ENCODE data around the gene EPN1. TPM values are rescaled to one million over a fixed set of nuclear protein-coding genes. Genes with fewer than 3 reads are reported as not detected.

The EPN1 gene
- total RNA-seq, 1 donor from 2014 or later, result 145 TPM

GRCh38 chr19:55649268-55650125, 25.5 kb upstream of the EPN1 start:
- Histone ChIP-seq H3K4me2 (ENCODE audit: low read length) (peak overlapping the region; percentile 96), H3K27ac (ENCODE audit: low read depth, low read length) (no peak overlapping the region), H3K79me2 (ENCODE audit: insufficient read depth, low read length) (peaks cover 25% of the 10 kb centered on the region), H4K20me1 (ENCODE audit: insufficient read depth, low read length) (peaks cover 16% of the 10 kb centered on the region), H3K4me1 (ENCODE audit: insufficient read depth, low read length) (peaks cover 16% of the 10 kb centered on the region), H2AFZ (ENCODE audit: low read depth, low read length) (no peak overlapping the region), H3K4me3 (ENCODE audit: insufficient read depth, low read depth, low read length) (no peak overlapping the region), H3K9ac (ENCODE audit: low read length) (peak overlapping the region; percentile 85), H3K27me3 (ENCODE audit: insufficient read depth, low read length) (no peaks in the 10 kb centered on the region), H3K36me3 (ENCODE audit: insufficient read depth, low read length) (peaks cover 8% of the 10 kb centered on the region), H3K9me3 (ENCODE audit: insufficient read depth, low read depth, low read length) (no peaks in the 10 kb centered on the region)
- DNase-seq (ENCODE audit: low read depth) (no peak), FAIRE-seq (no peak)
- H3K36me3 Mint-ChIP-seq (ENCODE audit: low read depth, unreplicated experiment), result peaks cover 16% of the 10 kb centered on the region
- peaks cover 9% of the 10 kb centered on the region for H3K4me1 Mint-ChIP-seq (ENCODE audit: low read depth, unreplicated experiment)
- no peaks in the 10 kb centered on the region for H3K27me3 Mint-ChIP-seq (ENCODE audit: low read depth, unreplicated experiment)
- H3K4me3 Mint-ChIP-seq (ENCODE audit: unreplicated experiment), result peak overlapping the region; percentile 83
- TF ChIP-seq CTCF (IDR thresholded peaks at IDR 0.05; ENCODE audit: insufficient read depth, low read depth, low read length), result no peak
- TF ChIP-seq EZH2 (IDR thresholded peaks at IDR 0.05; ENCODE audit: insufficient read depth, low read length), result no peak
- no peaks in the 10 kb centered on the region for H3K9me3 Mint-ChIP-seq (ENCODE audit: unreplicated experiment)
- H3K27ac Mint-ChIP-seq (ENCODE audit: unreplicated experiment), result no peak overlapping the region

DNA sequence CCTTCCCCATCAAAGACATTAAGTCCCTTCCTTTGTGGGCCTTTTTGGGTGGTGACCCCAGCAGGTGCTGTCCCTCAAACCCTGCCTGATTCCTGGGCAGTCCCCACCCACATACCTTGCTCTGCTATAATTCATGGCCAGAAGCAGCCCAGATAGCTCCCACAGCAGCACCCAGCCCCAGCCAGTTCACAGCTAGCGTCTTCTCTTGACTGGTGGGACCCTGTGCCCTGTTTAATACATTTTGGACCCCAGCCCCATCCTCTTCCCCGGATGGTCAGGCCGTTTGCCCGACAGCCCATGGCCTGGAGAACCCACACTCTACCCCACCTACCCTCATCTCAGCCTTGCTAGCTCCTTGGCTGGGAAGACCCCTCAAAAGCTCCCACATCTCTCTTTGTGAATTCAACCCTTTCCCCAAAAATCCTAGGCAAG, 24.9 kb upstream of the EPN1 start:
- TF ChIP-seq CTCF (IDR thresholded peaks at IDR 0.05; ENCODE audit: insufficient read depth, low read depth, low read length), result no peak
- no peak for TF ChIP-seq EZH2 (IDR thresholded peaks at IDR 0.05; ENCODE audit: insufficient read depth, low read length)
- H3K9me3 ChIP-seq (ENCODE audit: insufficient read depth, low read depth, low read length), result no peaks in the 10 kb centered on the region
- no peak overlapping the region for H3K4me3 ChIP-seq (ENCODE audit: insufficient read depth, low read depth, low read length)
- Mint-ChIP-seq H3K36me3 (ENCODE audit: low read depth, unreplicated experiment) (peaks cover 16% of the 10 kb centered on the region), H3K9me3 (ENCODE audit: unreplicated experiment) (no peaks in the 10 kb centered on the region), H3K27me3 (ENCODE audit: low read depth, unreplicated experiment) (no peaks in the 10 kb centered on the region), H3K27ac (ENCODE audit: unreplicated experiment) (peak overlapping the region; percentile 58), H3K4me3 (ENCODE audit: unreplicated experiment) (no peak overlapping the region), H3K4me1 (ENCODE audit: low read depth, unreplicated experiment) (peaks cover 9% of the 10 kb centered on the region)
- H3K27ac ChIP-seq (ENCODE audit: low read depth, low read length), result no peak overlapping the region
- peaks cover 22% of the 10 kb centered on the region for H3K79me2 ChIP-seq (ENCODE audit: insufficient read depth, low read length)
- H3K4me2 ChIP-seq (ENCODE audit: low read length), result no peak overlapping the region
- no peak for FAIRE-seq
- DNase-seq (ENCODE audit: low read depth), result no peak
- H3K36me3 ChIP-seq (ENCODE audit: insufficient read depth, low read length), result peaks cover 5% of the 10 kb centered on the region
- no peaks in the 10 kb centered on the region for H3K27me3 ChIP-seq (ENCODE audit: insufficient read depth, low read length)
- H3K9ac ChIP-seq (ENCODE audit: low read length), result no peak overlapping the region
- no peak overlapping the region for H2AFZ ChIP-seq (ENCODE audit: low read depth, low read length)
- H4K20me1 ChIP-seq (ENCODE audit: insufficient read depth, low read length), result peaks cover 12% of the 10 kb centered on the region
- peaks cover 12% of the 10 kb centered on the region for H3K4me1 ChIP-seq (ENCODE audit: insufficient read depth, low read length)

Measured in astrocyte (in vitro differentiated cells and primary cell).